Stimulated activated CD8-positive, alpha-beta memory T cell treated with anti-CD3 and anti-CD28 coated beads, Interleukin-12 subunit alpha, Interleukin-12 subunit beta, amount 100 ng/mL, for 24 hours (primary cell): ENCODE measurements around the gene ETFA.

Experiments
- DNase-seq: peaks from one replicate; pipeline ENCODE4 v3.0.0-alpha.2; 2020; ENCODE audit errors: extremely low read depth

The ETFA gene

GRCh38 chr15:76175442-76175841 is 135.8 kb downstream of the ETFA start:
- no peak for DNase-seq

- DNase-seq: no peak
Observed at GRCh38 chr15:76174654-76175053, 136.6 kb downstream of the ETFA start.

GRCh38 chr15:76173317-76173834 is 137.9 kb downstream of the ETFA start:
- DNase-seq: no peak

GRCh38 chr15:76172782-76173181 is 138.5 kb downstream of the ETFA start:
- DNase-seq: no peak

GRCh38 chr15:76169911-76170800 is 141.1 kb downstream of the ETFA start:
- DNase-seq: no peak

- no peak for DNase-seq
Observed at GRCh38 chr15:76169018-76169417, 142.3 kb downstream of the ETFA start.

- DNase-seq: no peak
Observed at GRCh38 chr15:76168237-76168984, 142.9 kb downstream of the ETFA start.

GRCh38 chr15:76165951-76166350 is 145.3 kb downstream of the ETFA start:
- DNase-seq: no peak
